Measurements from ENCODE around the gene UBE4B.

GRCh38 chr1:10208537-10208936 is 175.8 kb downstream of the UBE4B start:
- no peak for TF ChIP-seq CTCF (IDR thresholded peaks at IDR 0.05; ENCODE audit: low read length)
- no peak for TF ChIP-seq EZH2 (optimal IDR thresholded peaks at IDR 0.05; ENCODE audit: low read depth, low read length)

Measured in MM.1S (cell line).